Ascending aorta (tissue), 2 donors: Measurements from ENCODE around the gene APP. TPM values are rescaled to one million over a fixed set of nuclear protein-coding genes. Genes with fewer than 3 reads are reported as not detected.

Experiments used
- DNase-seq, 2 donors: peaks; one replicate each; pipeline ENCODE4 v3.0.0-alpha.2; 2019; ENCODE audit warnings: low spot score in 2 of 2
- H3K27ac ChIP-seq, 2 donors: fragments of 200-600 bp; sonication (generic); one replicate each; pipeline ENCODE4 v1.5.1; 2016 to 2017; ENCODE audit warnings: mild to moderate bottlenecking in 1 of 2
- H3K27me3 ChIP-seq: fragments of 200-600 bp; sonication (generic); one replicate; pipeline ENCODE4 v1.5.1; 2017
- H3K36me3 ChIP-seq, 2 donors: fragments of 200-600 bp; sonication (generic); one replicate each; pipeline ENCODE4 v1.5.1; 2016
- H3K4me1 ChIP-seq, 2 donors: fragments of 200-600 bp; sonication (generic); one replicate each; pipeline ENCODE4 v1.5.1; 2016 to 2017; ENCODE audit warnings: mild to moderate bottlenecking in 1 of 2
- H3K4me3 ChIP-seq, 2 donors: fragments of 200-600 bp; sonication (generic); one replicate each; pipeline ENCODE4 v1.5.1; 2016 to 2017; ENCODE audit warnings: mild to moderate bottlenecking in 1 of 2
- H3K9me3 ChIP-seq, 2 donors: fragments of 200-600 bp; sonication (generic); one replicate each; pipeline ENCODE4 v1.5.1; 2016
- intact Hi-C: fragments of 100-400 bp; cut with DNase I; formaldehyde crosslinking; loops from one replicate; pipeline ENCODE4 v1.15.1; 2023
- total RNA-seq: library from RNA; depleted of rRNA; stranded (reverse); fragments of >200 nt; gene quantifications from one replicate; pipeline ENCODE4 v1.1.0, GENCODE V29; 2016
- TF ChIP-seq, protein P1 (sequence below), 3 experiments: fragments of 200-600 bp in 2 of 3; fragments of 450-650 bp in 1 of 3; sonication (generic) in 2 of 3; IDR thresholded peaks; one replicate each; pipeline ENCODE4 v1.5.1; 2016 to 2019; ENCODE audit warnings: antibody characterized with exemption in 3 of 3, mild to moderate bottlenecking in 1 of 3, moderate library complexity in 1 of 3

The APP gene
- total RNA-seq, 1 donor from 2014 or later: 350 TPM

DNA sequence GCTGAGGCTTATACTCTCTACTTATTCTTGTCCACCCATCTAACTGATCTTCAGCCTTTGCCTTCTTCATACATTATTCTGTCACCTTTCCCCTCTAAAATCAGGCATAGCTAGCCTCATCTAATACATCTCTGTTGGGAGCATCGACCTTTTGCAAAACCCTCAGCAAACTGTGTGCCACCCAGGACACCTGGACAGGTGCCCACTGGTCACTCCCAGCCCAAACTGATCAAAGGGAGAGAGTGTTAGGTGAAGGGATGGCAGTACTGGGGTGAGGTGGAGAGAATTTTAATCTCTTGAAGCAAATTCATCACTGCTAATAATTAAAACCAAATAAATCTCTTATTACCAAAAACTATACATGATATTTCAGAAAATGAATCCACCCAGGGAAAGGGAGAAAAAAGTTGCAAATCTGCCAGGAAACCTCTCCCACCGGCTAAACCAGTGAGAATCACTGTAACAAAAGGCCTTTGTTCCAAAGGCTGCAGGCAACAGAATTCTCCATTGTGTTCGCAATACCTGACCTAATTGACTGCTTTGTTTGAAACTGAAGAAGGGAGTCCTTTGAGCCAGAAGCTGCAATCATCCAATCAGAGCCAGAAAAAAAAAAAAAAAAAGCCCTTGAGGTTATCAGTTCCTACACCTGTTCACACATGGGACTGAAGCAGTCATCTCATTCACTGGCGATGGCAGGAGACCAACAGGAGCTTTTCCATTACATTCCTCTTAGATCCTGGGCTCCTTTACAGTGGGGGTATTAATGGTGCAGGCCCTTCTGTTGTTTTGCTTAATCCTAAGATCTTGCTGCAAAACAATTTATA is 172.6 kb downstream of the APP start:
- no peak for DNase-seq
- H3K4me1 ChIP-seq: peaks cover 0 to 5% of the 10 kb centered on the region in 2 donors
- H3K36me3 ChIP-seq: peaks cover 0 to 12% of the 10 kb centered on the region in 2 donors
- no peaks in the 10 kb centered on the region for H3K9me3 ChIP-seq
- intact Hi-C loops: no loop called here
- H3K4me3 ChIP-seq: no peak overlapping the region
- H3K27ac ChIP-seq: no peak overlapping the region
- TF ChIP-seq, protein P1, sequence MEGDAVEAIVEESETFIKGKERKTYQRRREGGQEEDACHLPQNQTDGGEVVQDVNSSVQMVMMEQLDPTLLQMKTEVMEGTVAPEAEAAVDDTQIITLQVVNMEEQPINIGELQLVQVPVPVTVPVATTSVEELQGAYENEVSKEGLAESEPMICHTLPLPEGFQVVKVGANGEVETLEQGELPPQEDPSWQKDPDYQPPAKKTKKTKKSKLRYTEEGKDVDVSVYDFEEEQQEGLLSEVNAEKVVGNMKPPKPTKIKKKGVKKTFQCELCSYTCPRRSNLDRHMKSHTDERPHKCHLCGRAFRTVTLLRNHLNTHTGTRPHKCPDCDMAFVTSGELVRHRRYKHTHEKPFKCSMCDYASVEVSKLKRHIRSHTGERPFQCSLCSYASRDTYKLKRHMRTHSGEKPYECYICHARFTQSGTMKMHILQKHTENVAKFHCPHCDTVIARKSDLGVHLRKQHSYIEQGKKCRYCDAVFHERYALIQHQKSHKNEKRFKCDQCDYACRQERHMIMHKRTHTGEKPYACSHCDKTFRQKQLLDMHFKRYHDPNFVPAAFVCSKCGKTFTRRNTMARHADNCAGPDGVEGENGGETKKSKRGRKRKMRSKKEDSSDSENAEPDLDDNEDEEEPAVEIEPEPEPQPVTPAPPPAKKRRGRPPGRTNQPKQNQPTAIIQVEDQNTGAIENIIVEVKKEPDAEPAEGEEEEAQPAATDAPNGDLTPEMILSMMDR (IDR thresholded peaks at IDR 0.05): no peak
- H3K27me3 ChIP-seq: no peaks in the 10 kb centered on the region

DNA sequence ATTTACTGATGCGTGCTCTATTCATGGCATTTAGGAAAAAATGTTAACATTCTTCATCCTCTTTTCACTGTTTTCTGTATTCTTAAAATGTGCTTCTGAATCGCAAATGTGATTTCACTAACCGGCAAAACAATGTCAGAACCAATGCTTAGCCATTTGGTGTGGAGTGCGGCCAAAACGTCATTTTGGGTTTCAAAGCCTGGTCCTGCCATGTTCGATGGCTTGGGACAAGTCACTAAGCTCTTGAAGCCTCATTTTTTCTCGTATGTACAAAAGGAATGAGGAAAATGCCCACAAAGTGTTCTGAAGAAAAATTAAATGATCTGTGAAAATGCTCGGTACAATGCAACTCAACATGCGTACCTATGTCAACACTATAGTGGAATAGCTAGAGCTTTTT is 175.3 kb downstream of the APP start:
- Histone ChIP-seq H3K4me3 (no peak overlapping the region), H3K27me3 (no peaks in the 10 kb centered on the region), H3K27ac (no peak overlapping the region), H3K9me3 (no peaks in the 10 kb centered on the region), H3K4me1 (peaks cover 0 to 5% of the 10 kb centered on the region in 2 donors), H3K36me3 (peaks cover 0 to 12% of the 10 kb centered on the region in 2 donors)
- no peak for DNase-seq
- TF ChIP-seq, protein P1 (IDR thresholded peaks at IDR 0.05): no peak
- intact Hi-C loops: no loop called here

DNA sequence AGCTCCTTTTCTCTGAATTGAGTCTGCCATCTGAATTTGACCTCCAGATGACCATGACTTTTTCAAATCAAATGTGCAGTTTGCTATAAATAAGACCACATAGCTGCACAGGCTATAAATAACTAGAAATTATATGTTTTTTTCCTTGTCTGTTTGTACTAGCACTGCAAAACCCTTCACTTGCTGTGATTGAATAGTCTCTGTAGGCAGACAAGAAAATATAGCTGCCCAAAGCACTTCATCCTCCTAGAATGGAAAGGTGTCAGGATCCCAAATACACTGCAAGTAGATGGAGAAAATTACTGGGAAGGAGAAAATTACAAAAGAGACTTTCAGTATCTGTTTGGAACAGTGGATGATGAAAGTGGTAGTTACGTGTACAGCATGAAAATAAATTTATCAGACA is 175.8 kb downstream of the APP start:
- Histone ChIP-seq H3K4me1 (peaks cover 0 to 5% of the 10 kb centered on the region in 2 donors), H3K36me3 (peaks cover 0 to 12% of the 10 kb centered on the region in 2 donors), H3K4me3 (no peak overlapping the region), H3K9me3 (no peaks in the 10 kb centered on the region), H3K27ac (no peak overlapping the region), H3K27me3 (no peaks in the 10 kb centered on the region)
- intact Hi-C loops: no loop called here
- TF ChIP-seq, protein P1 (IDR thresholded peaks at IDR 0.05): no peak
- DNase-seq: no peak

DNA sequence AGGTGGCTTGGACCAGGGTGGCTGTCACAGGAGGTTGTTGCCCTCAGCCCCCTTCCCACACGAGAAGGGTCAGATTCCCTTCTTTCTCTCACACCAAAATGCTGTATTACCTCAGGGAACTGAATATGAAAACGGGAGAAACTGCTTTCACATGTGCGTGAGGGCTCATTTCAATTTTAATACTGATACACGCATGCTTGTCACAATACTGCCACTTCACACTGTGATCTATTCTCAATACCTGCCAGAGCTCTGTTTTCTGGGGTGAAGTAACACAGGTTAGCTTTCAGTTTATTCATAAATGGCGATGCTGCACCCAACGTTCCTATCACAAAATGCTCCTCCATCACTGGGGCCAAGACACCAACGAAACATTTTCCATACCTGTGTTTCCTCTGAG is 181.8 kb downstream of the APP start:
- Histone ChIP-seq H3K4me3 (no peak overlapping the region), H3K4me1 (no peaks in the 10 kb centered on the region), H3K9me3 (no peaks in the 10 kb centered on the region), H3K27me3 (no peaks in the 10 kb centered on the region), H3K36me3 (peaks cover 0 to 5% of the 10 kb centered on the region in 2 donors), H3K27ac (no peak overlapping the region)
- intact Hi-C loops: no loop called here
- TF ChIP-seq, protein P1 (IDR thresholded peaks at IDR 0.05): no peak
- no peak for DNase-seq

DNA sequence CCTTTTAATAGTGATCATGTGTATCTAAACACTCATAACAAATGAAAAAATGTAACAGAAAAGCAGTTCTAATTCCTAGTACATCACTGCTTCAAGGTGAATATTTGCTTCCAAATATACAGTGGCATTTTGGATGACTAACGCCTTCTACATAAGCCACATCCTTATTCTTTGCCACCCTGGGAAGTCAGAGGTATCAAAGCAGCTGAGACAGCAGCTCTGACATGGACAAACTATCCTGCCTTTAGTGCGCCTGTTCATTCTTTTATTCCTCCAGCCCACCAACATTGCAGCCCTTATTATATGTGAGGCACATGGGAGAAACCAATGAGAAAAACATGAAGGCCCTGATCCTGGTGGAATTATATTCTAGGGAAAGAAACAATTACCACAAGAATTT is 183.0 kb downstream of the APP start:
- H3K9me3 ChIP-seq: no peaks in the 10 kb centered on the region
- no peak overlapping the region for H3K4me3 ChIP-seq
- H3K27me3 ChIP-seq: no peaks in the 10 kb centered on the region
- no peak for DNase-seq
- intact Hi-C loops: no loop called here
- no peak overlapping the region for H3K27ac ChIP-seq
- H3K36me3 ChIP-seq: peaks cover 0 to 3% of the 10 kb centered on the region in 2 donors
- H3K4me1 ChIP-seq: no peaks in the 10 kb centered on the region
- TF ChIP-seq, protein P1 (IDR thresholded peaks at IDR 0.05): no peak
